Right ventricle myocardium superior (tissue), 1 donor: Measurements from ENCODE around the gene IFIT5. TPM values are rescaled to one million over a fixed set of nuclear protein-coding genes. Genes with fewer than 3 reads are reported as not detected.
A peak's percentile ranks its signal among the peaks of the same experiment; 100 is the strongest.

Experiments used
- ATAC-seq: fragments of 200-7000 bp; cut with Tn5 transposase; one replicate; pipeline ENCODE4 v1.9.1; 2020; ENCODE audit warnings: mild to moderate bottlenecking; ENCODE audit not compliant: poor library complexity
- DNase-seq: peaks from one replicate; pipeline ENCODE4 v3.0.0-alpha.2; 2020
- intact Hi-C: fragments of 100-400 bp; cut with DNase I; formaldehyde crosslinking; loops from one replicate; pipeline ENCODE4 v1.11.2; 2022
- total RNA-seq: library from RNA; stranded (reverse); fragmentation: NEBNext Ultra II Directional; extraction: Animal tissue kit (Norgen Biotek cat#: 25700); gene quantifications from one replicate; pipeline ENCODE4 v1.2.1, GENCODE V29; 2021
- donor health status: DM: no; HTN: yes; CAD: no; lungs with severe emphysema.

The IFIT5 gene
- total RNA-seq, 1 donor from 2014 or later, result 7.1 TPM

DNA sequence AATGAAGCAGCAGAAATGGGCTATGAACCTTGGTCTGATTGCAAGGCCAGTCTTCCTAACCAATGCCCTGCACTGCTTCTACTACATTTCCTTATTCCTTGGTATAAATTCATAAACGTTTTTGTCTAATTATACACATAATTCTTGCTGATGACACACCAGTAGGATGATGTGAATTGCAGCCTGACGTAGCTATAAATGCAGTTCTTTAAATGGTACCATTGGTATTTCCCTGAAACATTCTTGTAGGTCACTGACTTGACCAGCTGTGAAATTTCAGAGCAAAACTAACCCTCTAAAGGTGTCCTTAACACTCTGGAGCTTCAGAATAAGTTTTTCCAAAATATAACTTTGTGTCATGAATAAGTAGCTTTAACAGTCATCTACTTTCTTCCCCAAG, 50.8 kb downstream of the IFIT5 start:
- ATAC-seq (no peak), DNase-seq (no peak)
- intact Hi-C loops, result no loop called here

DNA sequence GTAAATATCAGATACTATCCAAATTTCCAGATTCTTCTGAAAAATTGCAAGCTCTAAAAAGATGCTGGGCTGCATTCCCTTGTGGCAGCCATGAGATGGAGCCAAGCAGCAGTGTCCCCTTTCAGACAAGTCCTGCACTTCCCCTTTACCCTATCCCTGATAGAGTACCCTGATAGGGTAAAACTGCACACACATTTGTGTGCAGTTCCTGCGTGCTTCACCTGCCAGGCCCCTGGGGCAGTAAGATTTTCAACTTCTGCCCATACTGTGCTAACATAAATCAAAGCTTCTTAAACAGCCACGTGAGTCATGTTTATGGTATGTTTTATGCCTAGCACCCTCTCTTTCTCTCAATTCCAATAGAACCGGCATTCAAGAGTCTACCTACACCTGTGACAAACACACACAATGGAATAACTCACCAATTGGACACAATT, 52.2 kb downstream of the IFIT5 start:
- no peak for DNase-seq
- ATAC-seq, result peak; percentile 58
- intact Hi-C loops, result no loop called here

DNA sequence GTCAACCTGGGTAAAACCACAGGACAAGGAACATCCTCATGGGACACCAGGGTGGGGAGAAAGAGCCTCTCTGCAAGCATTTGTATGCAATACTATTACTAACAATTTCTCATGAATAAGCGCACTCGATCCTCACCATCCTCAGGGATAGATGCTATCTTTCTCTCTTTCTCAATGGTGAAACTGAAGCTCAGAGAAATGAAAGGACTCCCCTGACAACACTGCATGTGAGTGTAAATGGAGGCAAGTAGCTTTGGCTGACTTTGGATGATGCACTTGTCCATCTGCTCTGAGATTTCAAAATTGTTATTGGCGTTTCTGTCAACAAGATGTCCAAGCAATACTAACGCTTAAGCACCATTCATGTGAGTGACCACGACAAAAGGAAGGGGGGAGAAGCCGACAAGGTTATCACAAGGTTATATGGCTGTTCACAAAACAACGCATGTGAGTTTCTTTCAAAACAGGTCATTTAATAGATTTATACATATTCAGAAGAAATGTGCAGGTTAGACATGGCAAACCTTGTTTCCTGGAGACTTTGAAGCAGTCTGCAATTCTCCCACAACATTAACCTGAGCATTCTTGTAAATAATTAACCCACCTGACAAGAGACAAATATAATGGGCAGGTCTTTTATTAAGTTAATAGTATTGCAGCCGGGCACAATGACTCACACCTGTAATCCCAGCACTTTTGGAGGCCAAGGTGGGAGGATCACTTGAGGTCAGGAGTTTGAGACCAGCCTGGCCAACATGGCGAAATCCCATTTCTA, 54.0 kb downstream of the IFIT5 start:
- intact Hi-C loops, result no loop called here
- DNase-seq (no peak), ATAC-seq (no peak)

DNA sequence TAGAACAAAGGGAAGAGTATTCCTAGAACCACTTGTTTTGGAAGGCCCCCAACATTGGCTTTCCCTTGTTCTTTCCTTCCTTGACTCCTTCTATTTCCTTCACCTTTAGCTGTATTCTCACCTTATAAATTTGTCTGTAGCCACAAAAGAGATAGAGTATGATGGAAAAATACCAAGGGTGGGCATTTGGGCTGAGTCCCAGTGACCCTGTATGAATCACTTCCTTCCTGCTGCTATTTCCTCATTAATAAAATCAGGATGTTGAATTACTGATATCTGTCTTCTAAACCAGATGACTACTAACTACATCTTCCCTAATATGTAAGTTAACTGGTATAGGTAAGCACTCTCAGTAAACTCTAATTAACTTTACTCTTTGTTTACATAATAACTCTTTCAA, 55.1 kb downstream of the IFIT5 start:
- ATAC-seq, result no peak
- DNase-seq, result no peak
- intact Hi-C loops, result no loop called here

Other genes starting within 250 kb of the IFIT5 start
- gene CH25H, start 207.3 kb upstream of the IFIT5 start, total RNA-seq, result 0.22 TPM
- 18.0 TPM for gene LIPA, start 162.8 kb upstream of the IFIT5 start, total RNA-seq
- gene IFIT2, start 112.5 kb upstream of the IFIT5 start, total RNA-seq, result 4.3 TPM
- 5.9 TPM for gene IFIT3, start 86.6 kb upstream of the IFIT5 start, total RNA-seq
- not detected for gene IFIT1B, start 36.5 kb upstream of the IFIT5 start, total RNA-seq
- gene IFIT1, start 21.9 kb upstream of the IFIT5 start, total RNA-seq, result 28.1 TPM
- gene SLC16A12, start 121.0 kb downstream of the IFIT5 start, total RNA-seq, result 1.3 TPM
- gene PANK1, start 230.7 kb downstream of the IFIT5 start, total RNA-seq, result 16.9 TPM